CD14-positive monocyte (primary cell): ENCODE measurements around the gene C10orf71. TPM values are rescaled to one million over a fixed set of nuclear protein-coding genes. Genes with fewer than 3 reads are reported as not detected.

Source experiments
- DNase-seq, 3 donors: peaks; one replicate each; pipeline ENCODE4 v3.0.0-alpha.2; 2011 to 2022
- H2AFZ ChIP-seq: 2 replicates; pipeline ENCODE4 v1.6.0; 2012; ENCODE audit warnings: mild to moderate bottlenecking, low read depth, low read length, inconsistent platforms; ENCODE audit not compliant: insufficient read depth, poor library complexity, severe bottlenecking
- H3K27ac ChIP-seq, 2 donors: 1 replicate in 1 of 2; 2 replicates in 1 of 2; pipeline ENCODE4 v1.5.1; 2012 to 2013; ENCODE audit warnings: low read length in 2 of 2, control low read depth in 1 of 2, inconsistent platforms in 1 of 2, low read depth in 1 of 2, mild to moderate bottlenecking in 1 of 2
- H3K27me3 ChIP-seq, 2 donors: one replicate each; pipeline versions ENCODE4 v1.6.0 to v1.6.1; 2011 to 2013; ENCODE audit warnings: low read length in 2 of 2; ENCODE audit not compliant: control insufficient read depth in 2 of 2, insufficient read depth in 2 of 2
- H3K36me3 ChIP-seq, 2 donors: replicated peaks in 1 of 2; 1 replicate in 1 of 2; 2 replicates in 1 of 2; pipeline versions ENCODE4 v1.5.1 to v1.6.1; 2012 to 2013; ENCODE audit warnings: low read length in 2 of 2, control low read depth in 1 of 2, inconsistent platforms in 1 of 2, mild to moderate bottlenecking in 1 of 2; ENCODE audit not compliant: insufficient read depth in 2 of 2, control insufficient read depth in 1 of 2
- H3K4me1 ChIP-seq, 2 donors: 1 replicate in 1 of 2; 2 replicates in 1 of 2; pipeline versions ENCODE4 v1.5.1 to v1.6.1; 2012 to 2013; ENCODE audit warnings: low read length in 2 of 2, control low read depth in 1 of 2, inconsistent platforms in 1 of 2, mild to moderate bottlenecking in 1 of 2, moderate library complexity in 1 of 2; ENCODE audit not compliant: insufficient read depth in 2 of 2, control insufficient read depth in 1 of 2
- H3K4me2 ChIP-seq: replicated peaks from 2 replicates; pipeline ENCODE3; 2012; ENCODE audit warnings: low read length, moderate library complexity, mild to moderate bottlenecking; ENCODE audit not compliant: poor library complexity, severe bottlenecking; ENCODE audit errors: extremely low read depth
- H3K4me3 ChIP-seq, 3 experiments: fragments of 200-600 bp in 1 of 3; sonication (generic) in 1 of 3; replicated peaks in 1 of 3; 1 replicate in 2 of 3; 2 replicates in 1 of 3; pipeline ENCODE4 v1.5.1; 2011 to 2013; ENCODE audit warnings: low read length in 3 of 3, mild to moderate bottlenecking in 3 of 3, control low read depth in 2 of 3, low read depth in 2 of 3, inconsistent platforms in 1 of 3, moderate library complexity in 1 of 3
- H3K79me2 ChIP-seq: 2 replicates; pipeline ENCODE4 v1.6.0; 2012; ENCODE audit warnings: mild to moderate bottlenecking, control low read depth, inconsistent platforms, low read length, moderate library complexity; ENCODE audit not compliant: insufficient read depth
- H3K9ac ChIP-seq: 2 replicates; pipeline ENCODE4 v1.6.0; 2017; ENCODE audit warnings: low read length, mild to moderate bottlenecking; ENCODE audit not compliant: insufficient read depth, poor library complexity, severe bottlenecking
- H3K9me3 ChIP-seq, 2 donors: replicated peaks in 1 of 2; 1 replicate in 1 of 2; 2 replicates in 1 of 2; pipeline versions ENCODE4 v1.5.1 to v1.6.1; 2012 to 2013; ENCODE audit warnings: low read length in 2 of 2, control low read depth in 1 of 2; ENCODE audit not compliant: control insufficient read depth in 1 of 2, insufficient read depth in 1 of 2
- H4K20me1 ChIP-seq: 2 replicates; pipeline ENCODE4 v1.6.0; 2012; ENCODE audit warnings: mild to moderate bottlenecking, low read length, control low read depth, moderate library complexity; ENCODE audit not compliant: insufficient read depth
- H3K27ac Mint-ChIP-seq, 7 donors: one replicate each; pipeline ENCODE4 v1.8.0; 2020; ENCODE audit warnings: mild to moderate bottlenecking in 7 of 7, mixed read lengths in 7 of 7, moderate library complexity in 6 of 7, inconsistent platforms in 2 of 7
- H3K27me3 Mint-ChIP-seq, 3 donors: one replicate each; pipeline ENCODE4 v1.8.0; 2021 to 2022; ENCODE audit warnings: low read depth in 3 of 3, mild to moderate bottlenecking in 3 of 3, mixed read lengths in 3 of 3, moderate library complexity in 3 of 3, inconsistent platforms in 1 of 3
- H3K36me3 Mint-ChIP-seq, 2 donors: one replicate each; pipeline ENCODE4 v1.8.0; 2020; ENCODE audit warnings: mixed read lengths in 2 of 2, inconsistent platforms in 1 of 2, mild to moderate bottlenecking in 1 of 2
- H3K4me1 Mint-ChIP-seq: one replicate; pipeline ENCODE4 v1.8.0; 2020; ENCODE audit warnings: mild to moderate bottlenecking, mixed read lengths
- H3K4me3 Mint-ChIP-seq, 2 donors: one replicate each; pipeline ENCODE4 v1.8.0; 2020; ENCODE audit warnings: mild to moderate bottlenecking in 2 of 2, mixed read lengths in 2 of 2, moderate library complexity in 1 of 2
- H3K9me3 Mint-ChIP-seq, 7 donors: one replicate each; pipeline ENCODE4 v1.8.0; 2020 to 2022; ENCODE audit warnings: mixed read lengths in 7 of 7, mild to moderate bottlenecking in 6 of 7, moderate library complexity in 6 of 7, inconsistent platforms in 2 of 7
- CTCF ChIP-seq: fragments of 200-600 bp; IDR thresholded peaks from one replicate; pipeline ENCODE4 v1.8.0; 2022; ENCODE audit warnings: antibody characterized with exemption, mild to moderate bottlenecking
- WGBS: methylation state at CpG from one replicate; pipeline ENCODE4 v1.1.5; 2013; ENCODE audit warnings: missing lambda C conversion rate; ENCODE audit not compliant: insufficient coverage; 5-methylcytosine and 5-hydroxymethylcytosine counted together
- intact Hi-C, 2 donors: fragments of 100-400 bp; cut with micrococcal nuclease; formaldehyde crosslinking; loops; one replicate each; pipeline versions ENCODE4 v1.15.0 to v1.15.1; 2023
- polyA plus RNA-seq, 3 donors: library from polyadenylated mRNA; depleted of rRNA in 1 of 3; unstranded in 2 of 3; stranded (reverse) in 1 of 3; fragments of 300-500 nt in 2 of 3; fragments of >200 nt in 1 of 3; fragmentation: Illumina TruSeq in 2 of 3; gene quantifications; 1 replicate in 2 of 3; 2 replicates in 1 of 3; pipeline ENCODE4 v1.2.3, GENCODE V29; 2012 to 2021

C10orf71 gene
- polyA plus RNA-seq, 3 donors = not detected

GRCh38 chr10:49257626-49258349 is 41.2 kb upstream of the C10orf71 start:
- WGBS = 91% methylated on average over 9 of the region's 11 CpGs
- Histone ChIP-seq H3K79me2 (no peaks in the 10 kb centered on the region), H3K9ac (no peak overlapping the region), H3K4me1 (peaks cover 28 to 34% of the 10 kb centered on the region in 2 donors), H3K4me3 (no peak overlapping the region), H3K27ac (peak overlapping the region in 1 of 2 donors; percentile 39), H3K4me2 (no peak overlapping the region), H3K27me3 (no peaks in the 10 kb centered on the region), H3K36me3 (no peaks in the 10 kb centered on the region), H2AFZ (no peak overlapping the region), H4K20me1 (no peaks in the 10 kb centered on the region), H3K9me3 (no peaks in the 10 kb centered on the region)
- peaks cover 0 to 3% (median 0%) of the 10 kb centered on the region in 3 donors for H3K27me3 Mint-ChIP-seq
- no peaks in the 10 kb centered on the region for H3K36me3 Mint-ChIP-seq
- H3K4me3 Mint-ChIP-seq = no peak overlapping the region
- DNase-seq = peak in 1 of 3 donors; percentile 3
- intact Hi-C loops = no loop called here
- H3K27ac Mint-ChIP-seq = peak overlapping the region in 5 of 7 donors; percentile 22 to 75 (median 47)
- no peak for TF ChIP-seq CTCF
- peaks cover 21% of the 10 kb centered on the region for H3K4me1 Mint-ChIP-seq
- H3K9me3 Mint-ChIP-seq = peaks cover 0 to 2% (median 0%) of the 10 kb centered on the region in 7 donors

- no peaks in the 10 kb centered on the region for H3K36me3 Mint-ChIP-seq
- H3K27ac Mint-ChIP-seq = peak overlapping the region in 1 of 7 donors; percentile 59
- H4K20me1 ChIP-seq = no peaks in the 10 kb centered on the region
- no peak overlapping the region for H3K4me2 ChIP-seq
- H3K27me3 Mint-ChIP-seq = peaks cover 0 to 3% (median 0%) of the 10 kb centered on the region in 3 donors
- H3K9me3 ChIP-seq = no peaks in the 10 kb centered on the region
- no peak overlapping the region for H3K4me3 ChIP-seq
- H2AFZ ChIP-seq = no peak overlapping the region
- intact Hi-C loops = no loop called here
- H3K4me3 Mint-ChIP-seq = no peak overlapping the region
- H3K79me2 ChIP-seq = no peaks in the 10 kb centered on the region
- no peak for TF ChIP-seq CTCF
- H3K27ac ChIP-seq = no peak overlapping the region
- peaks cover 28 to 34% of the 10 kb centered on the region in 2 donors for H3K4me1 ChIP-seq
- H3K9ac ChIP-seq = no peak overlapping the region
- no peaks in the 10 kb centered on the region for H3K36me3 ChIP-seq
- peaks cover 0 to 2% (median 0%) of the 10 kb centered on the region in 7 donors for H3K9me3 Mint-ChIP-seq
- DNase-seq = no peak
- peaks cover 21% of the 10 kb centered on the region for H3K4me1 Mint-ChIP-seq
- no peaks in the 10 kb centered on the region for H3K27me3 ChIP-seq
Measured at GRCh38 chr10:49258350-49258683, 40.7 kb upstream of the C10orf71 start.
